Nephron progenitor cell (in vitro differentiated cells): Measurements from ENCODE around the gene TNS1.

Source experiments
- DNase-seq: peaks from one replicate; pipeline ENCODE4 v3.0.0; 2021
- H3K27ac Mint-ChIP-seq: 2 replicates; pipeline ENCODE4 v1.8.0; 2021; ENCODE audit warnings: mild to moderate bottlenecking, moderate library complexity, mixed read lengths
- H3K27me3 Mint-ChIP-seq: 2 replicates; pipeline ENCODE4 v1.8.0; 2021; ENCODE audit warnings: mild to moderate bottlenecking, low read depth, mixed read lengths; ENCODE audit not compliant: poor library complexity
- H3K36me3 Mint-ChIP-seq: 2 replicates; pipeline ENCODE4 v1.8.0; 2021; ENCODE audit warnings: low read depth, mixed read lengths
- H3K4me1 Mint-ChIP-seq: 2 replicates; pipeline ENCODE4 v1.8.0; 2021; ENCODE audit warnings: mixed read lengths
- H3K4me3 Mint-ChIP-seq: 2 replicates; pipeline ENCODE4 v1.8.0; 2021; ENCODE audit warnings: mild to moderate bottlenecking, moderate library complexity, mixed read lengths
- H3K9me3 Mint-ChIP-seq: 2 replicates; pipeline ENCODE4 v1.8.0; 2021; ENCODE audit warnings: mild to moderate bottlenecking, moderate library complexity, mixed read lengths
- CTCF ChIP-seq: fragments of 200-600 bp; sonication (generic); IDR thresholded peaks from 2 replicates; pipeline ENCODE4 v1.5.0; 2021; ENCODE audit warnings: antibody characterized with exemption

Gene TNS1

GRCh38 chr2:217878915-217879590 is 123.7 kb downstream of the TNS1 start:
- peaks cover 12% of the 10 kb centered on the region for H3K27me3 Mint-ChIP-seq
- no peaks in the 10 kb centered on the region for H3K9me3 Mint-ChIP-seq
- H3K4me1 Mint-ChIP-seq: peaks cover 56% of the 10 kb centered on the region
- H3K4me3 Mint-ChIP-seq: no peak overlapping the region
- H3K27ac Mint-ChIP-seq: peak overlapping the region; percentile 47
- TF ChIP-seq CTCF: peak; percentile 19
- DNase-seq: no peak
- peaks cover 4% of the 10 kb centered on the region for H3K36me3 Mint-ChIP-seq

- Mint-ChIP-seq H3K4me1 (peaks cover 56% of the 10 kb centered on the region), H3K4me3 (no peak overlapping the region)
Observed at GRCh38 chr2:217877866-217878265, 124.9 kb downstream of the TNS1 start.

GRCh38 chr2:217876253-217876570 is 126.6 kb downstream of the TNS1 start:
- Mint-ChIP-seq H3K27me3 (peaks cover 8% of the 10 kb centered on the region), H3K36me3 (peaks cover 4% of the 10 kb centered on the region), H3K4me3 (no peak overlapping the region), H3K4me1 (peaks cover 51% of the 10 kb centered on the region), H3K27ac (no peak overlapping the region), H3K9me3 (no peaks in the 10 kb centered on the region)
- DNase-seq: no peak
- no peak for TF ChIP-seq CTCF

More at GRCh38 chr2:217877866-217878265, 124.9 kb downstream of the TNS1 start:
- Mint-ChIP-seq H3K9me3 (no peaks in the 10 kb centered on the region), H3K27me3 (peaks cover 11% of the 10 kb centered on the region), H3K36me3 (peaks cover 4% of the 10 kb centered on the region), H3K27ac (no peak overlapping the region)
- TF ChIP-seq CTCF: no peak
- no peak for DNase-seq

GRCh38 chr2:217875556-217876252 is 127.1 kb downstream of the TNS1 start:
- Mint-ChIP-seq H3K36me3 (peaks cover 4% of the 10 kb centered on the region), H3K4me3 (no peak overlapping the region), H3K9me3 (no peaks in the 10 kb centered on the region), H3K4me1 (peaks cover 51% of the 10 kb centered on the region), H3K27me3 (peaks cover 8% of the 10 kb centered on the region), H3K27ac (no peak overlapping the region)
- TF ChIP-seq CTCF: no peak
- DNase-seq: no peak

GRCh38 chr2:217875138-217875537 is 127.7 kb downstream of the TNS1 start:
- Mint-ChIP-seq H3K27me3 (peaks cover 8% of the 10 kb centered on the region), H3K4me1 (peaks cover 51% of the 10 kb centered on the region), H3K4me3 (no peak overlapping the region), H3K9me3 (no peaks in the 10 kb centered on the region), H3K27ac (no peak overlapping the region), H3K36me3 (peaks cover 4% of the 10 kb centered on the region)
- DNase-seq: no peak
- no peak for TF ChIP-seq CTCF

- Mint-ChIP-seq H3K27ac (no peak overlapping the region), H3K36me3 (peaks cover 4% of the 10 kb centered on the region), H3K27me3 (peaks cover 12% of the 10 kb centered on the region), H3K4me1 (peaks cover 51% of the 10 kb centered on the region), H3K4me3 (no peak overlapping the region), H3K9me3 (no peaks in the 10 kb centered on the region)
- DNase-seq: no peak
- TF ChIP-seq CTCF: no peak
Observed at GRCh38 chr2:217873371-217873770, 129.4 kb downstream of the TNS1 start.
